HCT116 (cell line): Measurements from ENCODE around the gene THSD4. TPM values are rescaled to one million over a fixed set of nuclear protein-coding genes. Genes with fewer than 3 reads are reported as not detected.
"Not testable (repeated sequence)": the region's sequence is repeated elsewhere in the genome, so short reads cannot be mapped to it uniquely, and the experiment has no call there.

Experiments
- ATAC-seq: fragments of 200-7000 bp; cut with Tn5 transposase; 2 replicates; pipeline ENCODE4 v1.9.1; 2020; ENCODE audit warnings: mild to moderate bottlenecking, moderate library complexity
- BruUV-seq: library from RNA; stranded (reverse); fragments of 400-500 nt; replicated peaks from 2 replicates; lab custom pipeline; 2021; lab: Mats Ljungman, UMichigan
- CTCF ChIA-PET: fragments of 300-600 bp; sonication (Branson Sonifier 250); formaldehyde crosslinking; loops from one replicate; lab custom pipeline; 2021; ENCODE audit warnings: antibody characterized with exemption; lab: Charles Lee
- POLR2A ChIA-PET: fragments of 300-600, 350-600 bp; sonication (Branson Sonifier 250); formaldehyde crosslinking; loops from one replicate; lab custom pipeline; 2021; ENCODE audit warnings: antibody characterized with exemption; lab: Charles Lee
- RAD21 ChIA-PET, 2 experiments: fragments of 300-600 bp; sonication (Branson Sonifier 250); formaldehyde crosslinking; loops; one replicate each; lab custom pipeline; 2023; ENCODE audit warnings: low total read pairs in 2 of 2; ENCODE audit not compliant: uncharacterized antibody in 2 of 2, unreplicated experiment in 2 of 2, low non-redundant PET in 1 of 2; lab: Charles Lee
- DNase-seq: peaks from one replicate; pipeline ENCODE4 v3.0.0-alpha.2; 2010; ENCODE audit warnings: low read depth, low spot score
- H2AFZ ChIP-seq: fragments of 200-600 bp; shearing (Covaris generic), sonication (generic); 2 replicates; pipeline ENCODE4 v1.6.1; 2017; ENCODE audit warnings: low read depth, mixed run types, mixed read lengths, antibody characterized with exemption, low read length; ENCODE audit not compliant: poor library complexity, severe bottlenecking
- H3K27ac ChIP-seq: 2 replicates; pipeline ENCODE4 v1.5.1; 2012; ENCODE audit warnings: low read depth, low read length
- H3K27me3 ChIP-seq: fragments of 200-600 bp; sonication (generic); 2 replicates; pipeline ENCODE4 v1.6.1; 2016; ENCODE audit warnings: mixed run types, low read length, mixed read lengths; ENCODE audit not compliant: insufficient read depth
- H3K36me3 ChIP-seq, 2 experiments: fragments of 200-500 bp in 1 of 2; fragments of 200-600 bp in 1 of 2; sonication (Bioruptor generic) in 1 of 2; sonication (generic) in 1 of 2; 2 replicates each; pipeline versions ENCODE4 v1.5.1 to v1.6.1; 2014 to 2016; ENCODE audit warnings: low read length in 2 of 2, inconsistent platforms in 1 of 2, mixed read lengths in 1 of 2, mixed run types in 1 of 2; ENCODE audit not compliant: insufficient read depth in 2 of 2, control insufficient read depth in 1 of 2
- H3K4me1 ChIP-seq, 2 experiments: fragments of 200-600 bp in 1 of 2; sonication (generic) in 1 of 2; 2 replicates each; pipeline versions ENCODE4 v1.5.1 to v1.6.1; 2012 to 2017; ENCODE audit warnings: low read length in 2 of 2, inconsistent platforms in 1 of 2, mild to moderate bottlenecking in 1 of 2, mixed read lengths in 1 of 2, mixed run types in 1 of 2, moderate library complexity in 1 of 2; ENCODE audit not compliant: insufficient read depth in 2 of 2, control insufficient read depth in 1 of 2
- H3K4me2 ChIP-seq: fragments of 200-600 bp; sonication (generic); 2 replicates; pipeline ENCODE4 v1.6.1; 2017; ENCODE audit warnings: mixed run types, low read length, mixed read lengths
- H3K4me3 ChIP-seq, 2 experiments: fragments of 200-600 bp in 1 of 2; sonication (generic) in 1 of 2; replicated peaks in 1 of 2; 2 replicates each; pipeline ENCODE4 v1.5.1; 2011 to 2016; ENCODE audit warnings: low read length in 2 of 2, control low read depth in 1 of 2, low read depth in 1 of 2, mild to moderate bottlenecking in 1 of 2, mixed read lengths in 1 of 2, mixed run types in 1 of 2
- H3K79me2 ChIP-seq: fragments of 200-600 bp; sonication (generic); 2 replicates; pipeline ENCODE4 v1.6.1; 2017; ENCODE audit warnings: mild to moderate bottlenecking, mixed run types, low read length, moderate library complexity, mixed read lengths; ENCODE audit not compliant: insufficient read depth
- H3K9ac ChIP-seq: fragments of 200-600 bp; sonication (generic); 2 replicates; pipeline ENCODE4 v1.6.1; 2016; ENCODE audit warnings: low read length, mixed read lengths
- H3K9me2 ChIP-seq: fragments of 200-600 bp; sonication (generic), shearing (Covaris generic); 2 replicates; pipeline ENCODE4 v1.6.1; 2017; ENCODE audit warnings: mixed run types, mild to moderate bottlenecking, moderate library complexity; ENCODE audit not compliant: insufficient read depth
- H3K9me3 ChIP-seq, 2 experiments: fragments of 200-500 bp in 1 of 2; fragments of 200-600 bp in 1 of 2; sonication (Bioruptor generic) in 1 of 2; sonication (generic) in 1 of 2; 2 replicates each; pipeline ENCODE4 v1.6.1; 2014 to 2017; ENCODE audit warnings: low read length in 2 of 2, mixed read lengths in 2 of 2, inconsistent platforms in 1 of 2, low read depth in 1 of 2, mild to moderate bottlenecking in 1 of 2, mixed run types in 1 of 2, moderate library complexity in 1 of 2; ENCODE audit not compliant: control insufficient read depth in 1 of 2, insufficient read depth in 1 of 2
- H4K20me1 ChIP-seq: fragments of 200-600 bp; sonication (generic), shearing (Covaris generic); 2 replicates; pipeline ENCODE4 v1.6.1; 2017; ENCODE audit warnings: mixed run types, mild to moderate bottlenecking, moderate library complexity; ENCODE audit not compliant: insufficient read depth
- EZH2 ChIP-seq: fragments of 200-600 bp; sonication (generic); IDR thresholded peaks from 2 replicates; pipeline ENCODE4 v1.6.1; 2017; ENCODE audit warnings: antibody characterized with exemption, mixed run types
- SIN3A ChIP-seq: IDR thresholded peaks from 2 replicates; pipeline ENCODE4 v1.6.1; 2012; ENCODE audit warnings: low read depth
- SRF ChIP-seq: IDR thresholded peaks from 2 replicates; pipeline ENCODE4 v1.6.1; 2012; ENCODE audit warnings: low read depth
- intact Hi-C: fragments of 100-400 bp; cut with micrococcal nuclease; formaldehyde crosslinking; loops from 2 replicates; pipeline ENCODE4 v1.10.0; 2022
- total RNA-seq: library from RNA; stranded (reverse); gene quantifications from one replicate; pipeline ENCODE4 v1.2.1, GENCODE V29; 2021; ENCODE audit not compliant: unreplicated experiment

THSD4 gene
- total RNA-seq, 1 experiment from 2014 or later, result 30.5 TPM

- no peaks in the 10 kb centered on the region for H3K36me3 ChIP-seq
- DNase-seq, result no peak
- ChIA-PET RAD21 (no interaction called here), POLR2A (no interaction called here), CTCF (no interaction called here)
- H3K4me1 ChIP-seq, result no peaks in the 10 kb centered on the region
- no peaks in the 10 kb centered on the region for H3K9me2 ChIP-seq
- intact Hi-C loops, result no loop called here
- peaks cover 4 to 5% of the 10 kb centered on the region in 2 experiments; a peak in 1 of 4 replicates for H3K9me3 ChIP-seq
- no peak overlapping the region for H3K4me2 ChIP-seq
- no peak overlapping the region for H3K4me3 ChIP-seq
- H3K27ac ChIP-seq, result no peak overlapping the region
- H3K27me3 ChIP-seq, result no peaks in the 10 kb centered on the region
- H4K20me1 ChIP-seq, result no peaks in the 10 kb centered on the region
- BruUV-seq, result no TSS peak
- H2AFZ ChIP-seq, result no peak overlapping the region
- no peak for TF ChIP-seq EZH2
- no peak for TF ChIP-seq SRF
- no peak for ATAC-seq
- H3K9ac ChIP-seq, result no peak overlapping the region
- H3K79me2 ChIP-seq, result no peaks in the 10 kb centered on the region
Measured at GRCh38 chr15:71170163-71170562, 54.9 kb downstream of the THSD4 start.

- no TSS peak for BruUV-seq
- Histone ChIP-seq H3K4me1 (no peaks in the 10 kb centered on the region), H3K27me3 (no peaks in the 10 kb centered on the region), H3K9ac (no peak overlapping the region), H3K9me3 (peaks cover 4 to 5% of the 10 kb centered on the region in 2 experiments; a peak in 1 of 4 replicates), H3K27ac (no peak overlapping the region), H4K20me1 (no peaks in the 10 kb centered on the region), H3K36me3 (no peaks in the 10 kb centered on the region), H2AFZ (no peak overlapping the region), H3K4me2 (no peak overlapping the region), H3K79me2 (no peaks in the 10 kb centered on the region), H3K9me2 (no peaks in the 10 kb centered on the region), H3K4me3 (no peak overlapping the region)
- ChIA-PET POLR2A (no interaction called here), CTCF (no interaction called here), RAD21 (no interaction called here)
- ATAC-seq (no peak), DNase-seq (no peak)
- TF ChIP-seq EZH2 (no peak), SIN3A (no peak)
- intact Hi-C loops, result no loop called here
Measured at GRCh38 chr15:71171195-71171594, 55.9 kb downstream of the THSD4 start.

GRCh38 chr15:71174360-71174759 lies 59.1 kb downstream of the THSD4 start:
- BruUV-seq, H3K4me3 ChIP-seq, POLR2A ChIA-PET, H2AFZ ChIP-seq, H3K9me2 ChIP-seq, H3K4me1 ChIP-seq, RAD21 ChIA-PET, CTCF ChIA-PET, H3K27ac ChIP-seq, H3K4me2 ChIP-seq, H3K79me2 ChIP-seq, intact Hi-C loops, ATAC-seq, H3K27me3 ChIP-seq, H4K20me1 ChIP-seq, H3K9me3 ChIP-seq, H3K9ac ChIP-seq, H3K36me3 ChIP-seq, DNase-seq: not testable (repeated sequence)
